Hepatocyte (in vitro differentiated cells): ENCODE results near the gene IL2RA.

Source experiments
- CTCF ChIP-seq: fragments of 200-600 bp; sonication (generic); IDR thresholded peaks from 2 replicates; pipeline ENCODE4 v1.5.1; 2016; ENCODE audit warnings: antibody characterized with exemption, mild to moderate bottlenecking; ENCODE audit not compliant: poor library complexity
- EZH2phosphoT487 ChIP-seq: fragments of 200-600 bp; sonication (generic); IDR thresholded peaks from one replicate; pipeline ENCODE4 v1.6.1; 2018; ENCODE audit warnings: antibody characterized with exemption, mild to moderate bottlenecking, low read depth, moderate library complexity; ENCODE audit not compliant: unreplicated experiment, severe bottlenecking

- no peak for TF ChIP-seq CTCF
- no peak for TF ChIP-seq EZH2phosphoT487
These were observed 36.0 kb upstream of the IL2RA start for GRCh38 chr10:6098156-6098555.
